HepG2 (cell line): ENCODE measurements around the gene ZNF181. TPM values are rescaled to one million over a fixed set of nuclear protein-coding genes. Genes with fewer than 3 reads are reported as not detected.

ENCODE experiments used
- ADNP ChIP-seq: sonication (generic); formaldehyde crosslinking; IDR thresholded peaks from 2 replicates; pipeline ENCODE4 v1.4.0; 2020; ENCODE audit warnings: missing genetic modification reagents
- CREM ChIP-seq, 2 experiments: sonication (generic) in 1 of 2; formaldehyde crosslinking in 1 of 2; IDR thresholded peaks; 2 replicates each; pipeline versions ENCODE4 v1.4.0 to v1.6.1; 2016 to 2020; ENCODE audit warnings: antibody characterized with exemption in 1 of 2, mild to moderate bottlenecking in 1 of 2, missing genetic modification reagents in 1 of 2
- DMAP1 ChIP-seq: IDR thresholded peaks from 2 replicates; pipeline ENCODE4 v1.6.1; 2016
- GPN1 ChIP-seq: sonication (generic); formaldehyde crosslinking; IDR thresholded peaks from 2 replicates; pipeline ENCODE4 v1.5.1; 2020; ENCODE audit warnings: missing genetic modification reagents, borderline replicate concordance
- HOMEZ ChIP-seq: IDR thresholded peaks from 2 replicates; pipeline ENCODE4 v1.6.1; 2016; ENCODE audit warnings: low read depth
- NFATC3 ChIP-seq: sonication (generic); formaldehyde crosslinking; IDR thresholded peaks from 2 replicates; pipeline ENCODE4 v1.5.1; 2020; ENCODE audit warnings: mild to moderate bottlenecking, missing genetic modification reagents
- RFX5 ChIP-seq: IDR thresholded peaks from 2 replicates; pipeline ENCODE4 v1.6.1; 2011; ENCODE audit warnings: low read depth, low read length, improper control_type of control experiment
- SALL1 ChIP-seq: sonication (generic); formaldehyde crosslinking; IDR thresholded peaks from 2 replicates; pipeline ENCODE4 v1.8.0; 2022; ENCODE audit warnings: mild to moderate bottlenecking, missing genetic modification reagents
- SNAPC2 ChIP-seq: sonication (generic); formaldehyde crosslinking; IDR thresholded peaks from 2 replicates; pipeline ENCODE4 v1.8.1; 2022; ENCODE audit warnings: mild to moderate bottlenecking, missing genetic modification reagents
- THYN1 ChIP-seq: sonication (generic); formaldehyde crosslinking; IDR thresholded peaks from 2 replicates; pipeline ENCODE4 v1.8.1; 2023; ENCODE audit warnings: low read depth, mild to moderate bottlenecking, moderate library complexity, missing genetic modification reagents, borderline replicate concordance
- U2AF1 ChIP-seq: fragments of 200-400 bp; formaldehyde crosslinking; optimal IDR thresholded peaks from 2 replicates; pipeline ENCODE3; 2017; ENCODE audit warnings: mild to moderate bottlenecking, low read depth, low read length
- ZC3H13 ChIP-seq: sonication (generic); formaldehyde crosslinking; IDR thresholded peaks from 2 replicates; pipeline ENCODE4 v1.8.1; 2023; ENCODE audit warnings: mild to moderate bottlenecking, missing genetic modification reagents, moderate library complexity
- ZFP82 ChIP-seq: sonication (generic); formaldehyde crosslinking; IDR thresholded peaks from 2 replicates; pipeline ENCODE4 v1.5.1; 2020; ENCODE audit warnings: mild to moderate bottlenecking, missing genetic modification reagents, borderline replicate concordance
- ZNF12 ChIP-seq: sonication (generic); formaldehyde crosslinking; IDR thresholded peaks from 2 replicates; pipeline ENCODE4 v1.5.0; 2020; ENCODE audit warnings: missing genetic modification reagents
- ZNF672 ChIP-seq: sonication (generic); formaldehyde crosslinking; IDR thresholded peaks from 2 replicates; pipeline ENCODE4 v1.8.1; 2022; ENCODE audit warnings: missing genetic modification reagents
- ZSCAN30 ChIP-seq: sonication (generic); formaldehyde crosslinking; IDR thresholded peaks from 2 replicates; pipeline ENCODE4 v1.5.0; 2020; ENCODE audit warnings: mild to moderate bottlenecking, missing genetic modification reagents
- polyA plus RNA-seq, 8 experiments: library from polyadenylated mRNA; depleted of rRNA in 3 of 8; stranded (reverse) in 7 of 8; unstranded in 1 of 8; fragments of >200 nt; fragmentation: Illumina TruSeq in 4 of 8; extraction: Trizol in 4 of 8; gene quantifications; 2 replicates each; pipeline versions ENCODE4 v1.2.1 to v1.2.3, GENCODE V29; 2011 to 2016; ENCODE audit warnings: low read depth in 4 of 8, missing spikeins in 1 of 8, mixed read lengths in 1 of 8; ENCODE audit not compliant: insufficient read depth in 1 of 8
- total RNA-seq, 5 experiments: library from RNA; depleted of rRNA; stranded (reverse); fragments of >200 nt; fragmentation: Illumina TruSeq; extraction: Trizol; gene quantifications; 2 replicates each; pipeline ENCODE4 v1.2.3, GENCODE V29; 2016; ENCODE audit warnings: low read depth in 1 of 5
- TF ChIP-seq, protein P1 (sequence below): sonication (generic); formaldehyde crosslinking; IDR thresholded peaks from 2 replicates; pipeline ENCODE4 v1.4.0; 2020; ENCODE audit warnings: mild to moderate bottlenecking, missing genetic modification reagents, borderline replicate concordance
- TF ChIP-seq, protein P2 (sequence below): sonication (generic); formaldehyde crosslinking; IDR thresholded peaks from 2 replicates; pipeline ENCODE4 v1.8.0; 2022; ENCODE audit warnings: missing genetic modification reagents, mild to moderate bottlenecking, moderate library complexity, borderline replicate concordance

The ZNF181 gene
- total and polyA plus RNA-seq, 2 of the 13 experiments (the other 11 are each of a cell fraction or from before 2014, with no cell fraction given) = 10.6 to 15.5 TPM

- TF ChIP-seq, protein P1, sequence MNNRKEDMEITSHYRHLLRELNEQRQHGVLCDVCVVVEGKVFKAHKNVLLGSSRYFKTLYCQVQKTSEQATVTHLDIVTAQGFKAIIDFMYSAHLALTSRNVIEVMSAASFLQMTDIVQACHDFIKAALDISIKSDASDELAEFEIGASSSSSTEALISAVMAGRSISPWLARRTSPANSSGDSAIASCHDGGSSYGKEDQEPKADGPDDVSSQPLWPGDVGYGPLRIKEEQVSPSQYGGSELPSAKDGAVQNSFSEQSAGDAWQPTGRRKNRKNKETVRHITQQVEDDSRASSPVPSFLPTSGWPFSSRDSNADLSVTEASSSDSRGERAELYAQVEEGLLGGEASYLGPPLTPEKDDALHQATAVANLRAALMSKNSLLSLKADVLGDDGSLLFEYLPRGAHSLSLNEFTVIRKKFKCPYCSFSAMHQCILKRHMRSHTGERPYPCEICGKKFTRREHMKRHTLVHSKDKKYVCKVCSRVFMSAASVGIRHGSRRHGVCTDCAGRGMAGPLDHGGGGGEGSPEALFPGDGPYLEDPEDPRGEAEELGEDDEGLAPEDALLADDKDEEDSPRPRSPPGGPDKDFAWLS (CRISPR knock-in tag) = no peak
- TF ChIP-seq SALL1 (CRISPR knock-in tag) = peak; percentile 1; the same call in 1 of the 2 replicates
- TF ChIP-seq U2AF1 = no peak
- TF ChIP-seq HOMEZ (CRISPR knock-in tag) = no peak
- no peak for TF ChIP-seq GPN1 (CRISPR knock-in tag)
- TF ChIP-seq, protein P2, sequence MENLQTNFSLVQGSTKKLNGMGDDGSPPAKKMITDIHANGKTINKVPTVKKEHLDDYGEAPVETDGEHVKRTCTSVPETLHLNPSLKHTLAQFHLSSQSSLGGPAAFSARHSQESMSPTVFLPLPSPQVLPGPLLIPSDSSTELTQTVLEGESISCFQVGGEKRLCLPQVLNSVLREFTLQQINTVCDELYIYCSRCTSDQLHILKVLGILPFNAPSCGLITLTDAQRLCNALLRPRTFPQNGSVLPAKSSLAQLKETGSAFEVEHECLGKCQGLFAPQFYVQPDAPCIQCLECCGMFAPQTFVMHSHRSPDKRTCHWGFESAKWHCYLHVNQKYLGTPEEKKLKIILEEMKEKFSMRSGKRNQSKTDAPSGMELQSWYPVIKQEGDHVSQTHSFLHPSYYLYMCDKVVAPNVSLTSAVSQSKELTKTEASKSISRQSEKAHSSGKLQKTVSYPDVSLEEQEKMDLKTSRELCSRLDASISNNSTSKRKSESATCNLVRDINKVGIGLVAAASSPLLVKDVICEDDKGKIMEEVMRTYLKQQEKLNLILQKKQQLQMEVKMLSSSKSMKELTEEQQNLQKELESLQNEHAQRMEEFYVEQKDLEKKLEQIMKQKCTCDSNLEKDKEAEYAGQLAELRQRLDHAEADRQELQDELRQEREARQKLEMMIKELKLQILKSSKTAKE (CRISPR knock-in tag) = no peak
- TF ChIP-seq ZFP82 (CRISPR knock-in tag) = no peak
- no peak for TF ChIP-seq ADNP (CRISPR knock-in tag)
- TF ChIP-seq ZNF12 (CRISPR knock-in tag) = no peak
- peak; percentile 7; the same call in 1 of the 2 replicates for TF ChIP-seq RFX5
- TF ChIP-seq CREM (IDR thresholded peaks at IDR 0.05) = peak; percentile 76; the same call in 1 of the 2 replicates
- no peak for TF ChIP-seq CREM (CRISPR knock-in tag; IDR thresholded peaks at IDR 0.05)
- 0 out of 2 replicates have a peak, but pooled peaks have one; percentile 6 for TF ChIP-seq SNAPC2 (CRISPR knock-in tag)
- no peak; the same call in 1 of the 2 replicates for TF ChIP-seq DMAP1 (CRISPR knock-in tag)
- TF ChIP-seq THYN1 (CRISPR knock-in tag) = no peak
- TF ChIP-seq ZNF672 = no peak
- no peak for TF ChIP-seq NFATC3 (CRISPR knock-in tag)
- no peak for TF ChIP-seq ZSCAN30
- TF ChIP-seq ZC3H13 (CRISPR knock-in tag) = no peak
These were observed 577 bp downstream of the ZNF181 start (continued) for GRCh38 chr19:34734537-34735103.
